Ishikawa (cell line): ENCODE data around the gene OPHN1.

ENCODE experiments used
- CEBPB ChIP-seq: IDR thresholded peaks from 2 replicates; pipeline ENCODE4 v1.6.1; 2012
- CREB1 ChIP-seq: IDR thresholded peaks from 2 replicates; pipeline ENCODE4 v1.6.1; 2012; ENCODE audit warnings: low read depth
- FOXM1 ChIP-seq: IDR thresholded peaks from 2 replicates; pipeline ENCODE4 v1.6.1; 2012; ENCODE audit warnings: low read depth, borderline replicate concordance
- RAD21 ChIP-seq: IDR thresholded peaks from 2 replicates; pipeline ENCODE4 v1.6.1; 2012; ENCODE audit warnings: low read depth
- TEAD4 ChIP-seq: IDR thresholded peaks from 2 replicates; pipeline ENCODE4 v1.6.1; 2012
- YY1 ChIP-seq: IDR thresholded peaks from 2 replicates; pipeline ENCODE4 v1.6.1; 2012; ENCODE audit warnings: low read depth
- ZBTB7A ChIP-seq: IDR thresholded peaks from 2 replicates; pipeline ENCODE4 v1.6.1; 2012; ENCODE audit warnings: low read depth
- TF ChIP-seq, protein P1 (sequence below): IDR thresholded peaks from 2 replicates; pipeline ENCODE4 v1.6.1; 2012; ENCODE audit warnings: low read depth, mild to moderate bottlenecking

DNA sequence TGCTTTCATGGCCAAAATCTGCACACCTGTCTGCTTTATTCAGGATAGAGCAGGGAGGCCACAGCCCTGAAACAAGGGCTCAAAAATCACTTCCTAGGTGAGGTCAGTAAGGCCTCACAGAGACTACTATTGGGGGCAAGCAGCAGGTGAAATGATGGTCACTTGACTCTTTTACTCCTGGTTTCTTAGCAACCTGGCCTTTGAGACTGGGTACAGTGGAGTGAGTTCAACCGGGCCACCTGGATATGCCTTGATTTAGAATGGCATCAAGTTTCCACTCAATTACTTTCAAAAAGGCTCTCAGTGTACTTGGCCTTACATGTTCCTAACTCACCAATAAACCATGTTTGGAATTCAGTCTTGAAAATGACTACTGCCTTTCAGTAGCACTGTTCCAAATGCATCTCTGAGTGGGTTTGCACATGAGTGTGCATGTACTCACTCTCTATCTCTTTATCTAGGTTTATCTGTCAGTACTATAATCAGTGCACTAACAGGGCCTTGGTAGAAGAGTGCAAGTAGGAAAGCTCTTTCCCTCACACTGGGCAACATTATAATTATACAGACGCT, 388.2 kb downstream of the OPHN1 start:
- no peak for TF ChIP-seq CEBPB
- no peak for TF ChIP-seq FOXM1
- no peak for TF ChIP-seq TEAD4
- no peak for TF ChIP-seq CREB1
- TF ChIP-seq, protein P1, sequence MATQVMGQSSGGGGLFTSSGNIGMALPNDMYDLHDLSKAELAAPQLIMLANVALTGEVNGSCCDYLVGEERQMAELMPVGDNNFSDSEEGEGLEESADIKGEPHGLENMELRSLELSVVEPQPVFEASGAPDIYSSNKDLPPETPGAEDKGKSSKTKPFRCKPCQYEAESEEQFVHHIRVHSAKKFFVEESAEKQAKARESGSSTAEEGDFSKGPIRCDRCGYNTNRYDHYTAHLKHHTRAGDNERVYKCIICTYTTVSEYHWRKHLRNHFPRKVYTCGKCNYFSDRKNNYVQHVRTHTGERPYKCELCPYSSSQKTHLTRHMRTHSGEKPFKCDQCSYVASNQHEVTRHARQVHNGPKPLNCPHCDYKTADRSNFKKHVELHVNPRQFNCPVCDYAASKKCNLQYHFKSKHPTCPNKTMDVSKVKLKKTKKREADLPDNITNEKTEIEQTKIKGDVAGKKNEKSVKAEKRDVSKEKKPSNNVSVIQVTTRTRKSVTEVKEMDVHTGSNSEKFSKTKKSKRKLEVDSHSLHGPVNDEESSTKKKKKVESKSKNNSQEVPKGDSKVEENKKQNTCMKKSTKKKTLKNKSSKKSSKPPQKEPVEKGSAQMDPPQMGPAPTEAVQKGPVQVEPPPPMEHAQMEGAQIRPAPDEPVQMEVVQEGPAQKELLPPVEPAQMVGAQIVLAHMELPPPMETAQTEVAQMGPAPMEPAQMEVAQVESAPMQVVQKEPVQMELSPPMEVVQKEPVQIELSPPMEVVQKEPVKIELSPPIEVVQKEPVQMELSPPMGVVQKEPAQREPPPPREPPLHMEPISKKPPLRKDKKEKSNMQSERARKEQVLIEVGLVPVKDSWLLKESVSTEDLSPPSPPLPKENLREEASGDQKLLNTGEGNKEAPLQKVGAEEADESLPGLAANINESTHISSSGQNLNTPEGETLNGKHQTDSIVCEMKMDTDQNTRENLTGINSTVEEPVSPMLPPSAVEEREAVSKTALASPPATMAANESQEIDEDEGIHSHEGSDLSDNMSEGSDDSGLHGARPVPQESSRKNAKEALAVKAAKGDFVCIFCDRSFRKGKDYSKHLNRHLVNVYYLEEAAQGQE: no peak
- no peak for TF ChIP-seq YY1
- TF ChIP-seq ZBTB7A: no peak
- no peak for TF ChIP-seq RAD21
